Endodermal cell (in vitro differentiated cells): Measurements from ENCODE around the gene CACNA1I. TPM values are rescaled to one million over a fixed set of nuclear protein-coding genes. Genes with fewer than 3 reads are reported as not detected.

Experiments
- DNase-seq: peaks from one replicate; pipeline ENCODE4 v3.0.0-alpha.2; 2017
- H3K27ac ChIP-seq: 2 replicates; pipeline ENCODE4 v1.5.1; 2013; ENCODE audit warnings: mild to moderate bottlenecking, low read depth, low read length, moderate library complexity
- H3K27me3 ChIP-seq: 2 replicates; pipeline ENCODE4 v1.6.1; 2013; ENCODE audit warnings: mild to moderate bottlenecking, low read length, moderate library complexity; ENCODE audit not compliant: insufficient read depth, control insufficient read depth, poor library complexity, severe bottlenecking
- H3K36me3 ChIP-seq: 2 replicates; pipeline ENCODE4 v1.7.0; 2013; ENCODE audit warnings: mild to moderate bottlenecking, low read length, moderate library complexity; ENCODE audit not compliant: control insufficient read depth, insufficient read depth
- H3K4me1 ChIP-seq: one replicate; pipeline ENCODE4 v1.7.0; 2013; ENCODE audit warnings: low read length; ENCODE audit not compliant: control insufficient read depth, insufficient read depth
- H3K4me3 ChIP-seq: 2 replicates; pipeline ENCODE4 v1.5.1; 2013; ENCODE audit warnings: mild to moderate bottlenecking, low read length, moderate library complexity
- H3K9ac ChIP-seq: 2 replicates; pipeline ENCODE4 v1.6.1; 2013; ENCODE audit warnings: mild to moderate bottlenecking, low read length, moderate library complexity; ENCODE audit not compliant: poor library complexity, severe bottlenecking; ENCODE audit errors: extremely low read depth
- H3K9me3 ChIP-seq: 2 replicates; pipeline ENCODE4 v1.6.1; 2013; ENCODE audit warnings: mild to moderate bottlenecking, low read length, moderate library complexity; ENCODE audit not compliant: control insufficient read depth
- H3K27ac Mint-ChIP-seq: 2 replicates; pipeline ENCODE4 v1.8.0; 2020; ENCODE audit warnings: mixed read lengths
- H3K27me3 Mint-ChIP-seq: 2 replicates; pipeline ENCODE4 v1.8.0; 2021; ENCODE audit warnings: mild to moderate bottlenecking, mixed read lengths; ENCODE audit not compliant: insufficient read depth
- H3K36me3 Mint-ChIP-seq: 2 replicates; pipeline ENCODE4 v1.8.0; 2020; ENCODE audit warnings: low read depth, mixed read lengths
- H3K4me1 Mint-ChIP-seq: 2 replicates; pipeline ENCODE4 v1.8.0; 2020; ENCODE audit warnings: mixed read lengths
- H3K4me3 Mint-ChIP-seq: 2 replicates; pipeline ENCODE4 v1.8.0; 2020; ENCODE audit warnings: mild to moderate bottlenecking, moderate library complexity, mixed read lengths
- H3K9me3 Mint-ChIP-seq: 2 replicates; pipeline ENCODE4 v1.8.0; 2020; ENCODE audit warnings: mild to moderate bottlenecking, mixed read lengths
- WGBS, 2 experiments: methylation state at CpG; one replicate each; pipeline versions ENCODE4 v1.1.5 to v1.1.7; 2013; ENCODE audit warnings: missing lambda C conversion rate in 2 of 2, mixed read lengths in 1 of 2; ENCODE audit not compliant: insufficient coverage in 1 of 2, insufficient read length in 1 of 2; 5-methylcytosine and 5-hydroxymethylcytosine counted together
- total RNA-seq, 2 donors: library from RNA; stranded (reverse); fragmentation: NEBNext Ultra II Directional in 1 of 2; extraction: Animal tissue kit (Norgen Biotek cat#: 25700) in 1 of 2; gene quantifications; 2 replicates in 1 of 2; 3 replicates in 1 of 2; pipeline ENCODE4 v1.2.1, GENCODE V29; 2021
- TF ChIP-seq, protein P1 (sequence below): fragments of 200-600 bp; sonication (generic); conservative IDR thresholded peaks from 2 replicates; pipeline ENCODE4 v1.5.0; 2021; ENCODE audit warnings: antibody characterized with exemption, mild to moderate bottlenecking

Gene CACNA1I
- total RNA-seq, 2 donors from 2014 or later = 1.2 to 2.2 TPM

DNA sequence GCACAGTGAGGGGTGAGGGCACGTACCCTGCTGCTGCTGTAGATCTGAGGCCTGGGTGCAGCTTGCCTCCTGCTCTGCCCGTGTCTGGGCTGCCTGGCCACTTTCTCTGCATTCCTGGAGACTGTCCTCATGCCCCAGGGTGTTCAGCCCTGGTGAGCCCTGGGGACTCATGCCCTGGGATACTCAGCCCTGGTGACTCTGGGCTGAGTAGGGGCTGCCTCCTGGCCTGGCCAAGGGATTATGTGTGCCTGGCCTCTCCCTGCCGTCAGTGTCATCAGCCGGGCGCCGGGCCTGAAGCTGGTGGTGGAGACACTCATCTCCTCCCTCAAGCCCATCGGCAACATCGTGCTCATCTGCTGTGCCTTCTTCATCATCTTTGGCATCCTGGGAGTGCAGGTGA is 94.7 kb downstream of the CACNA1I start:
- peak overlapping the region; percentile 24 for H3K4me3 Mint-ChIP-seq
- H3K4me3 ChIP-seq = no peak overlapping the region

DNA sequence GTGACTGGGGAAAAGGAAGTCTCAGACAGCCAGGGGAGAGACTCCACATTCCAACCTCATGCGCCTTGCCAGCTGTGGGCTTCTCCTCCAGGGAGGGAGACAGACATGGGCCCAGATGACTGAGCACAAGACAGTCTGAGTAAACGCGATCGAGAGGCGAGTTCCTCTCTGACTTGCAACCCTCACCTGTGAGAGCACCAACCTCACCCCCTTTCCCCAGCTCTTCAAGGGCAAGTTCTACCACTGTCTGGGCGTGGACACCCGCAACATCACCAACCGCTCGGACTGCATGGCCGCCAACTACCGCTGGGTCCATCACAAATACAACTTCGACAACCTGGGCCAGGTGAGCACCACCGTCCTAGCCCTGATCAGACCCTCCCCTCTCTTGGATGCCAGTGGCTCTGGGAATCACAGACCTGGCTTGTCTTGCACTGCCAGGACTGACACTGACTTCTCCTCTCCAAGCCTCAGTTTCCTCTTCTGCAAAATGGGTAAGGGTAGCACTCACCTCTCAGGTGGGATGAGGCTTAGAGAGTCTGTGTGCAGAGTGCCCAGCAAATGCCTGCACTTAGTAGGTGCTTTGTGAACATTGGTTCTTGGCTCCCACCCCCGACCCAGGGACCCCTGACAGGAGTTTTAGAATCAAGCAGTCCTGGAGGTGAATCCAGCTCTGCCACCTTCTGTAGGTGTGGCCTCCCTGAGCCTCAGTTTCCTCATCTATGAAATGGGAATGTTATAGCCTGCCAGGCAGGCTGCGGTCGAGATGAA is 95.3 kb downstream of the CACNA1I start:
- 89 to 91% methylated on average over 7 to 16 of the region's 16 CpGs for WGBS, 2 experiments
- H3K4me1 ChIP-seq = no peaks in the 10 kb centered on the region
- Mint-ChIP-seq H3K4me3 (no peak overlapping the region), H3K9me3 (peaks cover 4% of the 10 kb centered on the region), H3K36me3 (peaks cover 6% of the 10 kb centered on the region), H3K27ac (peak overlapping the region; percentile 5), H3K4me1 (peaks cover 5% of the 10 kb centered on the region), H3K27me3 (peaks cover 41% of the 10 kb centered on the region)
- TF ChIP-seq, protein P1, sequence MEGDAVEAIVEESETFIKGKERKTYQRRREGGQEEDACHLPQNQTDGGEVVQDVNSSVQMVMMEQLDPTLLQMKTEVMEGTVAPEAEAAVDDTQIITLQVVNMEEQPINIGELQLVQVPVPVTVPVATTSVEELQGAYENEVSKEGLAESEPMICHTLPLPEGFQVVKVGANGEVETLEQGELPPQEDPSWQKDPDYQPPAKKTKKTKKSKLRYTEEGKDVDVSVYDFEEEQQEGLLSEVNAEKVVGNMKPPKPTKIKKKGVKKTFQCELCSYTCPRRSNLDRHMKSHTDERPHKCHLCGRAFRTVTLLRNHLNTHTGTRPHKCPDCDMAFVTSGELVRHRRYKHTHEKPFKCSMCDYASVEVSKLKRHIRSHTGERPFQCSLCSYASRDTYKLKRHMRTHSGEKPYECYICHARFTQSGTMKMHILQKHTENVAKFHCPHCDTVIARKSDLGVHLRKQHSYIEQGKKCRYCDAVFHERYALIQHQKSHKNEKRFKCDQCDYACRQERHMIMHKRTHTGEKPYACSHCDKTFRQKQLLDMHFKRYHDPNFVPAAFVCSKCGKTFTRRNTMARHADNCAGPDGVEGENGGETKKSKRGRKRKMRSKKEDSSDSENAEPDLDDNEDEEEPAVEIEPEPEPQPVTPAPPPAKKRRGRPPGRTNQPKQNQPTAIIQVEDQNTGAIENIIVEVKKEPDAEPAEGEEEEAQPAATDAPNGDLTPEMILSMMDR = no peak
- H3K36me3 ChIP-seq = no peaks in the 10 kb centered on the region
- no peak overlapping the region for H3K9ac ChIP-seq
- peaks cover 47% of the 10 kb centered on the region for H3K27me3 ChIP-seq
- H3K4me3 ChIP-seq = no peak overlapping the region
- no peak for DNase-seq
- H3K9me3 ChIP-seq = no peaks in the 10 kb centered on the region
- H3K27ac ChIP-seq = no peak overlapping the region

More for the DNA sequence above, 94.7 kb downstream of the CACNA1I start:
- Mint-ChIP-seq H3K27ac (peak overlapping the region; percentile 5), H3K9me3 (no peaks in the 10 kb centered on the region), H3K4me1 (peaks cover 5% of the 10 kb centered on the region), H3K27me3 (peaks cover 48% of the 10 kb centered on the region), H3K36me3 (no peaks in the 10 kb centered on the region)
- Histone ChIP-seq H3K4me1 (no peaks in the 10 kb centered on the region), H3K9ac (no peak overlapping the region), H3K36me3 (no peaks in the 10 kb centered on the region), H3K9me3 (no peaks in the 10 kb centered on the region), H3K27me3 (peaks cover 53% of the 10 kb centered on the region), H3K27ac (no peak overlapping the region)
- TF ChIP-seq, protein P1 = no peak
- 66 to 87% methylated on average over 3 to 8 of the region's 8 CpGs for WGBS, 2 experiments
- no peak for DNase-seq

DNA sequence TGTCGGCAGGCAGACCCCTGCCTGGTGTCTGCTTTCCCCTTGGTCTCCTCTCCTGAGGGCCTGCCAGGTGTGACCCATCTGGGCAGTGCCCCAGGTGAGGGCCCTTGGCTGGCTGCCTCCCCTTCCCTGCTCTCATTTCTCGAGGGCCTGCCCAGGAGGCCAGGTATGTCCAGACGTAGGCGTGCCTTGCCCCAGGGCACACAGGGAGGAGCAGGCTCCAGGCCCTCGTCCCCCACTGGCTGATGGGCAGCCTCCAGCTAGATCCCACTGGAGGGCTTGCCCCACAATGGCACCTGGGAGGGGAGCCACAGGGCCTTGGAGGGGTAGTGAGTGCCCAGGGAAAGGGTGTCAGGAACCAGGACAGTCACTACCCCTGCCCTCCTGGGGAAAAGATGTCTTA is 95.9 kb downstream of the CACNA1I start:
- Mint-ChIP-seq H3K4me1 (peaks cover 5% of the 10 kb centered on the region), H3K27me3 (peaks cover 35% of the 10 kb centered on the region), H3K9me3 (peaks cover 10% of the 10 kb centered on the region), H3K27ac (no peak overlapping the region), H3K4me3 (no peak overlapping the region), H3K36me3 (peaks cover 12% of the 10 kb centered on the region)
- Histone ChIP-seq H3K27me3 (peaks cover 41% of the 10 kb centered on the region), H3K27ac (no peak overlapping the region), H3K9ac (no peak overlapping the region), H3K4me3 (no peak overlapping the region), H3K9me3 (peaks cover 6% of the 10 kb centered on the region), H3K36me3 (no peaks in the 10 kb centered on the region), H3K4me1 (no peaks in the 10 kb centered on the region)
- DNase-seq = no peak
- WGBS, 2 experiments = 96% methylated on average over 5 of the region's 5 CpGs
- TF ChIP-seq, protein P1 = no peak
